Measurements from ENCODE around the gene EXOC3.
A peak's percentile ranks its signal among the peaks of the same experiment; 100 is the strongest.
"Not testable (repeated sequence)": the region's sequence is repeated elsewhere in the genome, so short reads cannot be mapped to it uniquely, and the experiment has no call there.

EXOC3 gene

DNA sequence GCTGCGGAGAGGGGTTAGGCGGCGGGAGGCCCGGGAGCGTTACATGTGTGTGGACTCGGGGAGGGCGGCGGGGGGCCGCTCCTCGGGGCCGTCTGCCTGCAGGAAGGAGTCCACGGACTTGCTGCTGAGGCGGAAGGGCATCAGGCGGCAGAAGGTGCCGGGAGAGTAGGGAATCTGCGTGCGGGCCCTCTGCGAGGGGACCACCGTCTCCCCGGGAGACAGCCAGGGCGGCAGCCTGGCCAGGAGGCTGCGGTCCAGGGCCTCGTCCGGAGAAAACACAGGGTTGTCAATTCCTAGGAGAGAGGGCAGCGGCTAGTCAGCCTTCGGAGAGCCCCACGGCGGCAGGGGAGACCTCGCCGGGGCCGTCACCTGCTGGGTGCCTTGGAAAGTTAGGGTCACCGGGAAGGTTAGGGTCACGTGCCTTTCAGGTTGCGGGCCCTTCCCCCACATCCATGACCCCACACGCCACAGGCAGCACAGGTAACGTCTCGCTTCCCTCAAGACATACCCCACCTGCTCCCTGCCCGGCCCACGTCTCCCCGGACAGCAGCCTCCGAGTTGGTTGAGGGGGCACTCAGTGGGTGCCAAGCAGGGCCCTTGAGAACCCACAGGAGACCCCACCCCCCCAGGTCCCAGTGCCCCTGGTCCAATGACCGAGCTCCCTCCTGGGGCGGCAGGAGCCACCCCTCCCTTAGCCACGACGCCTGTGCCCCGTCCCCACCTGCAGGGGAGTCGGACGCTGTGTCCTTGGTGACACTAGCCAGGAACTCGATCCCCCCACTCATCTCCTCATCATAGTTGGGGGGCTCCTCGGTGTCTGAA, 32.1 kb downstream of the EXOC3 start:
- DNase-seq = peak; percentile 31

DNA sequence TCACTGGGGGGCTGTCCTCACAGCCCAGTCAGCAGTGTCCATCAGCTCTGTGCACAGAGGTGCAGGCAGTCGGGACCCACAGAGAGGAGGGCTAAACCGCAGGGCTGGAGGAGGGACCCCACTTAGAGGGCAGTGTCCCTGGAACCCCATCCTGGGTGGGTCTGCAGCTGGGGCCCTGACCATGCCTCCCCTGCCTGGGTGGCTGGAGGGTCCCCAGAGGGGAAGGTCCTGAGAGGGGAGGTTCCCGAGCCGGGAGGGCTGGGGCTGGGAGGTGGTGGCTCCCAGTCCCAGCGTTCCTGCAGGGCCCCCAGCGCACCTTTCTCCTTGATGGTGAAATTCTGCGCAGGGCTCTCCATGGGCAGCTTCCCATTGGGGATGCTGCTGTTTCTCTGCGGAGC, 32.7 kb downstream of the EXOC3 start:
- DNase-seq = peak; percentile 15

DNA sequence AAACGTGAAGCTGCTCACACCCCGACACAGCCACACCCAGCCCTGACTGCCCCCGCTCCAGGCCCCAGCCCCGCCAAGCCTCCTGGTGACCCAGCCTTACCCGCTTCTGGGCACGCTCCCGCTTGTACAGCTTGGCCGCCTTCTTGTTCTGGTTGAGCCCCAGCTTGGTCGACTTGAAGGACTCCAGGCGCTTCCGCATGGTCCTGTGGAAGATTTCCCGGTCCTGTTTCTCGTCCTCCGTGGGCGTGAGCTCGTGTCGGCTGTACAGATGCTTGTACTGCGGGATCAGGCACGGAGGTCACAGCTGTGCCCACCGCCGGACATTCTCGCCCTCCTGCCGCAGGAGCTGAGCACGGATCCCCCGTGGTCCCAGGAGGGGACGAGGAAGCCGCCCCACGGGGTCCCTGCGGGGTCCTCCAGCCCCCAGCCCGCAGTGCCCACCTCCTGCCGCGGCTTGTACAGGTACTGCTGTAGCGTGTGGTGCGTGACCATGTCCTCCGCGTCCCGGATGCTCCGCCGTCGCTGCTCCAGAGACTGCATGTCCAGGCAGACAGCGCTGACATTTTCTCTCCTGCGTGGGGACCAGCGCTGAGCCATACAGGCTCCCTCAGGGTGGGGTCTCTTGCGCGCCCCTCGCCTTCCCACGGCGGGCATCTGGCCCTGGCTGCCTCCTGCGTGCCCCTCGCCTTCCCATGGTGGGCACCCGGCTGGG, 33.3 kb downstream of the EXOC3 start:
- DNase-seq = peak; percentile 19

DNA sequence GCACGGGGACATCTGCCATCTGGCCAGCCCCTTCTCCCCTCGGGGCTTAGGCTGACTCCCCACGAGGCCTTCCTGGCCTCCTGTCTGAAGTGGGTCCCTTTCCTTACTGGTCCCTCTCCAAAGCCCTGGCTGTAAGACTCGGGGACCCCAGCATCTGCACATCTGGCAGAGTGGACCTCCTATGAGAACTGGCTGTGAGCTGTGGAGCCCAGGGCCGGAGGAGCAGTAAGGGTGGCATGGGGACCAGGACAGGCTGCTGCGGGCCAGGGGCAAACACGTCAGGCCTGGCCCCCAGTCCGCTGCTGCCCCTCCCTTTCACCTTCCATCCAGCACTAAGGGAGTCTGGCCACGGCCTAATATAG, 33.8 kb downstream of the EXOC3 start:
- DNase-seq = no peak

DNA sequence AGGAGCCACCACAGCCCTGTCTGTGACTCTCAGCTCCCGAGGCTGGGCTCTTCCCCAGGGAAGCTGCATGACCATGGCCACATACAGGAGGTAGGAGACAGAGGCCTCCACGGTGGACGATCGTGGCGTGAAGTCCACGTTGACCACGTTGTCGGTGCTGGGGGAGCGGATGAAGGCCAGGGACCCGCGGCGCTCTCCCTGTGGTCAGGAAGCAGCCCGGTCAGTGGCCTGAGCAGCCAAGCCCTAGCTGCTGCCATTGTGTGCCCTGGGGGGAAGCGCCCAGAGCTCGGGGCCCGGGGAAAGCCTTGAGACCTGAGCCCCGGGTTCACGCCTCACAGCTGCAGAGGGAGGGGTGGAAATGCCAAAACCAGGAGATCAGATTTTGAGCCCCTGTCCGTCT, 34.3 kb downstream of the EXOC3 start:
- DNase-seq = no peak

DNA sequence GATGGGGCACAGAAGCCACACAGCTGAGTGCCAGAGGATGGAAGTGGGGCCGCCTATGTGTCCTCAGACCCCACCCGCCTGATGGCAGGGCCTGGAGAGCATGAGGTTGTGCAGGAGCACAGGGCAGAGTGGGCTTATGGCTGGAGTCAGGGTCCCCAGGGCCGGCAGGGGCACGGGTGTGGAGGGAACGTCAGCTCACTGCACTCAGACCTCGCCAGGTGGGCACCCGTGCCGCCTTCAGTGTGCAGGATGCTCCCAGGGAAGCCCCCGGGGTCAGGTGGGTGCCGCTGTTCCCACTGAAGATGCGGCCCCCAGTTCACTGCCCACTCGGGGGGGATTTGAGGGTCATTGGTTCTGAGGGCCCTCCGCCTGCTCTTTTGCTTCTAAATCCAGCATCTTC, 34.9 kb downstream of the EXOC3 start:
- no peak for DNase-seq

DNA sequence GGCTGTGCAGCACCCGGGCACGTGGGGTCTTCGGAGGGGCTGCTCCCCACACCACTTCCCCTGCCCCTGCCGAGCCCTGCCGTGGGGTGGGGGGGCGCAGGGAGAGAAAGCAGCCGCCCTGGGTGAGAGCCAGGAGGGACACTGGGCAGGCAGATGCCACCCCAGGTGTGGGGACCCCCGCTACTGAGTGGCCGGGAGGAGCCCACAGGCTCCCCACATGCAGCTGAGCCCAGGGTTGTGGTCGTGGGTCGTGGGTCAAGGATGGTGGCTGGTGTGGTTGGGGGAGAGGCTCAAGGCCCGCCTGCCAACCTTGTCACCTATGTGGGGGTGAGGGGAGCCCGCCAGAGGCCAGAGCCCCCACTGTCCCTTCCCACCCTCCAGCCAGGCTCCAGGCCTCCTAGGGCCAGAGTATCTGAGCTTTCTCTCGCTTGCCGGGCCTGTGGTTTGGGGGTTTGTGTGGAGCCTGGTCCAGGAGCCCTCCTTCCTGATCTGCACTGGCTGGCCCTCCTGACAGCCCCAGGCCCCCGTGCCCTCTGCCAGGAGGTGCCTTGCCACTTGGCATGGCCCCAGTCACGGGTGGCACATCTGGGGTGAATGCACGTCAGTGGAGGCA, 35.5 kb downstream of the EXOC3 start:
- DNase-seq = no peak

DNA sequence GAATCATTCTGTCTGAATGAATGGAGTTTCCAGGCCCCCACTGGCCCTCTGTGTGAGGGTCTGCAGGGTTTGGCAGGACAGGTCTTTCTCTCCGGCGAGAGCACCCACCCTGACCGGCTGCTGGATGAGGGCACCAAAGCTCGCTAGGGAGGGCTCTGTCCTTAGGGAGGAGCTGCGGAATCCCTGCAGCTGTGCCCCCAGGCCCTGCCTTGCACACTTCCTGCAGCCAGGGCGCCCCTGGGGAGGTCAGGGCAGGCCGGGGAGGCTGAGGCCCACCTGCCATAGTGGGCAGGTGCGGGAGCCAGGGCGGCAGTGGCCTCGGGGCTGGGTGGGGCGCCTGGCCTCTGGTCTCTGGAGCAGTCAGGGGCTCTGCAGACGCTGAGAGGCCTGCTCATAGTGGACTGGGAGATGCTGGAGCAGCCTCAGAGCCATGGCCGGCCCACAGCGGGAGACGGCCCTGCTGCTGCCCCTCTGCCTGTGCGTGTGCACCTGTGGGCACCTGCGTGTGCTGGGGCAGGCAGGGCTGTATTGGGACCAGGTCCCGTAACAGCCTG, 36.1 kb downstream of the EXOC3 start:
- no peak for DNase-seq

DNA sequence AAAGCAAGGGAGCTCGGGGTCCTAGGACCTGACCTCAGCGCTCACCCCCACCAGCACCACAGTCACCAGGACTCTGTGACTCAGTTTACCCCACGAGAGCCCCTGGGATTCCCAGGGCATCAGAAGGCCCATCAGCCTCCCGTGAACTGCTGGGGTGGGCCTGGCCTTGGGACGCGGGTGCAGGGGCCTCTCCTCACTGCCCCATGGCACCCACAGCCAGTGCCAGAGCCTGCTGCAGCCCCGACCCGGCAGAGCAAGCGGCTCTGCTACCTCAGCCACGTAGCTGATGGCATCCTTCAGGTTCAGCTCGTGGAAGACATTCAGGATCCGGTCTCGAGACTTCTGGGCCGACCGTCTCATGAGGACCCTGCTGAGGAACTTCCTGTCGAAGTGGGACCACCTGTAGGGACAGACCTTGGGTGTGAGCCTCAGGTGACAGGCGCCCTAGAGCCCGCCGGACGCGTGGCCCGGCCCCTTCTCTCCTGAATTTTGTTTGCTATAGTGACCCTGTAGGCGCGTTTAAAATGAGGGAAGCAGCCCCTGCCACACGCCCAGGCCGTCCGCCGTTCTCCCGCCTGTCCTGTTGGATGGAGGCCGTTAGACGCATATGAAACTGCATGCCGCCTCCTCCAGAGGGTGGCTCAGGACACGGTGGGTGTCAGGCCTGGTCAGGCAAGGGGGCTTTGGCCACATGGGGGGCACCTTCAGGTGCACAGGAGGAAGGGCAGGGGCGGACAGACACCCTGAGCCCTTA, 36.8 kb downstream of the EXOC3 start:
- no peak for DNase-seq

DNA sequence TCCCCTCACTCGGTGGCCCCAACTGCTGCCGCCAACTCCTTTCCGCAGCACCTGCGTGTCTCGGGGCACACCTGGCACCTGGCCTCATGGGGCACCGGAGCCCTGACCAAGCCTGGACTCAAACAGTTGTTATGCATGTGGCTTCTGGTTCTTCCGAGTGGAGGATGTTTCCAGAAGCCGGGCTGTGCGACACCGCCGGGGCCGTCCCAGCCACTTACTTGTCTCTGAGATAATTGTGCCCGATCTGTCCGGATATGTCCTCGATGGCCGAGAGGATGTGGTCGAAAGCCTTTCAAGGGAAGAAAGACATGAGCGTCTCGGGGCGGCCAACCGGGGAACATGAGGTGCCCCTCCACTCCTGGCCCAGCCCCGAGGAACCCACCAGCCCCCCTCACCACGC, 38.4 kb downstream of the EXOC3 start:
- DNase-seq = no peak

DNA sequence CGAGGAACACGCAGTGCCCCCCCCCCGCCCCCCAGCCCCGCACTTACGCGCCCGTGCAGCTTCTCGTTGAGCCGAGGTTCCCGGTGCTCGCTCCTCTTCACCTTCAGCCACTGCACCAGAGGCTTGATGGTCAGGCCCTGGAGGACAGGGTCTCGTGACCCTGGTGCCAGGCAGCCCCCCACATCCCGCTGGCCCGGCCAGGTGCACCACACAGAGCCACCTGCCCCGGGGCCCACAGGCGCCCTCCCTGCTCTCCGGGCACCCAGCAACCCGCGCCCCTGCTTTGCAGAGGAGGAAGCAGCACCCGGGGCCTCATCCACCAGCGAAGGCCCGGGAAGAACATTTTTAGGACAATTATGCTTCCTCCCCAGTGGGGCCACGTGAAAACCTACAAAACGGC, 39.0 kb downstream of the EXOC3 start:
- DNase-seq = no peak

DNA sequence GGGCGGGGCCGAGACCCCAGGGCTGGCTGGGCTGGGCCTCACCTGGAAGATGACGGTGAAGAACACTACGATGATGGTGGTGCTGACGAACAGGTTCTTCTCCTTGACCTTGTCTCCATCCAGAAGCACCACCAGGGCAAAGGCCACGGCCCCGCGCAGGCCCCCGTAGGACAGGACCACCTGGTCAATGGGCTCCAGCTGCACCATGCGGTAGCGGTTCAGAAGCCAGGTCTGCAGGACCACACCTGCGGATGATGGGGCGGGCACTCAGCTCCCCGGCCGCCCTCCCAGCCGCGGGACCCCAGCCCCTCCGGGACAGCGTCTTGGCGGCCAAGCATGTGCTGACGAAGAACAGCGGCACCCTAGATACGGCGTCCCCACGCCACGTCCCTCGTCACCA, 39.5 kb downstream of the EXOC3 start:
- DNase-seq = no peak

DNA sequence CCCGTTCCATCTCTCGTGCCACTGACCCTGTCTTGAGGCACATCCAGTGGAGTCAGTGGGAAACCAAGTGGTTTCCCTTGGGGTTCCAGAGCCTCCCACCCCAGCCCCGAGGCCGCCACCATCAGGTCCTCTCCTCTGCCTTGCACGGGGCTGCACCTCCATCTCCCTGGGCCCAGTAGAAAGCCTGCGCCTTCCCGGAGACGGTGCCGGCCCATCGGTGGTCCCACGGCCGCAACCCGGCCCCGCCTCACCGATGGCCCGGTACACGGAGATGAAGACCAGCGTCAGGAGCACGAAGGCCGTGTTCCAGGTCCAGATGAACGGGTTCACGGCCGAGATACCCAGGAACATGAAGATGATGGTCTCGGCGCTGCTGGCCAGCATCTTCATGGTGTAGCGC, 40.0 kb downstream of the EXOC3 start:
- DNase-seq = no peak

DNA sequence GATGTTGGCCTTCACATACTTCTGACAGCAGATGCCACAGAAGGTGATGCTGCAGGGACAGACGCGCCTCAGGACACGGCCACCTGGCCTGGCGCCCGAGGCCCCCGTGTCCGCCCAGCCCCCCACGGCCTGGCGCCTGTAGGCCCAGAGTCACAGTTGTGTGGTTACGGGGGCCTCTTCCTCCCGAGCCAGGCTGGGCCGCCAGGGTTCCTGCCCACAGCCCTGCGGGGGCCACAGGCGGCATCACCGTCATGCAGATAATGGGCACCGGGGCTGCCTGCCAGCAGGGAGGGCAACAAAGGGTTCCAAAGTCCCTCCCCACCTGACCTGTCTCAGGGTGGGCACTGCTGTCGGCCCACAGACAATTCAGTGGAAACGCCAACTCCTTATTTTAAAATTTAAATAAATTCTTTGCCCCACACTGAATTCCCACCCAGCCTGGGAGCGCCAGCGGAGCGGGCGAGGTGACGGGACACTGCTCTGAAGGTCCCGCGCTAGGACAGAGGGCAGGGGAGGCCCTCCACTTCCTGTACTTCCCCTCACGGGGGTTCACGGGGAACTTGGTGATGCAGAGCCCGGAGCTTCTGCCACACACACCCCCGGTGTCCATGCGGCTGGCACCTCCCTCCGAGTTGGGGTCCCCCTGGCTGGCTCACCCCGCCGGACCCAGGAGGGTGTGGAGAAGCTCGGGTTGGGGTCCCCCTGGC, 40.6 kb downstream of the EXOC3 start:
- no peak for DNase-seq

DNA sequence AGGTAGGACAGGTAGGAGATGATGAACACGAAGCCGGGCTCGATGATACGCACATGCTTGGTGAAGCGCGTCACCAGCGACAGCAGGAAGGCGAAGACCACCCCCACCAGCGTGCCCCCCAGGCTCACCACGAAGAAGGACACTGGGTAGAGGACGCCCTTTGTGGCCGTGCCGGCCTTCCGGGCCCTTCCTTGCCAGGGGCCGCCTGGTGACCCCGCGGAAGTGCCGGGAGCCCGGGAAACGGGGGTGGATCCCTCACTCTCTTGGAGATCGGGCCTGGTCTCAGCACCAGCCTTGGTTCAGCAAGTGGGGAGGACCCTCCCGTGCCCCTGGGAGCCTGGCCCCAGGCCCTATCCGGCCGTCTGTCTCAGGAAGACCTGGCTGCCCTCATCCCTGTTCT, 41.6 kb downstream of the EXOC3 start:
- DNase-seq = no peak

DNA sequence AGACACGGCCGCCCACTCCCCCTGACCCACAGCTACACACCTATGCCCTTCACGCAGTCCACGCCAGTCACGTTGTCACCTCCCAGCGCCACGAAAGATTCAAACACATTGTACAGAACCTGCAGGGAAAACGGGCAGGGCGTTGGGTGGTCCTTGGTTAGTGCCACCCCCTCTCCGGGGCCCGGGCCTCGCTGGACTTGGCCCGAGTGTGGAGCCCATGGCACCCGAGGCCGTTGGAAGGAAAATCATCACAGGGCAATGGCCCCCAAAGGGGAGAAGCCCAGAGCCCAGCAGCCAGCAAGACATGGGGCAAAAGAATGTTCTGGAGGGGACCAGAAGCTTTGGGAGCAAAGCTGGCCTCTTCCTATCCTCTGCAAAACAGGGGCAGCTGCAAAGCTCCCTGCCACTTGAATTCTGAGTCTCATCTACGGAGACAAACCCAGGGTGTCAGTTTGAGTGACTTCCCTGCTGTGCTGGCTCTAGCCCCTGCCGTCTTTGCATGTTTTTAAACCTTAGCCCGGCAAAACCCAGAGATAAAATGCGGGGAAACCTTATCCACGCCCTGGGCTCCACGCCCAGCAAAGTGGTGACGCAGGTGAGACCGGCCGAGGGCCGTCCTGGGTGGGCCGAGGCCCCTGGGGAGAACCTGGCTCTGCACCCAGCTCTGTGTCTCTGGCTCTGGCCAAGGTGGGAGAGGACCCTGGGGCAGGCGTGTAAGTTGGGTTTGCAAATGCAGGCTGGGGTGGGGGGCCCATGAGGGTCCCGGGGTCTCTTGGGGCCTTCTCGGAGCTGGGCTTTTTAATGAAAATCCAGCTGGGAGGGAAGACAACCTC, 42.4 kb downstream of the EXOC3 start:
- no peak for DNase-seq

DNA sequence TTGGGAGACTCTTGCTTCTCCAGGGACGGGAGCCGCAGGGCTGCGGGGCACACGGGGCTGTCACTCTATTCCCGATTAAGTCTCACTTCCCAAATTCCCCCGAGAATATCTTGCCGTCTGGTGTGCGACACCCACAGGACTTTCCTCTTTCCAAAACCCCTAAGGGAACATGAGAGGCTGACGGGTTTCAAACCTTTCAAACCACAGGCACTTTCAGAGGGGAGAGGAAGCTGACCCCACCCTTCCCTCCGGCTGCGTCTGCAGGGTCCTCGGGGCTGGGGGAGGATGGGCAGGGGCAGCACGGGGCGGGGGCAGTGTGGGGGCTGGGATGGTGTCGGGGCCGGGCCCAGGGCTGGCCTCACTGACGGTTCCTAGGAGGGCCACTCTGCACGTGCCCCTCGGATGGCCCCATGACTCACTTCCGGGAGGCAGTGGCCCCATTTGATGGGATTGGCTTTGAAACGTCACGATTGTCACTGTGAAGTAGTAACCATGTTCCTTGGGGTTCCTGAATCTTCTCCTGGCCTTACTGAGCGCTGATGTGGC, 43.0 kb downstream of the EXOC3 start:
- DNase-seq = no peak

DNA sequence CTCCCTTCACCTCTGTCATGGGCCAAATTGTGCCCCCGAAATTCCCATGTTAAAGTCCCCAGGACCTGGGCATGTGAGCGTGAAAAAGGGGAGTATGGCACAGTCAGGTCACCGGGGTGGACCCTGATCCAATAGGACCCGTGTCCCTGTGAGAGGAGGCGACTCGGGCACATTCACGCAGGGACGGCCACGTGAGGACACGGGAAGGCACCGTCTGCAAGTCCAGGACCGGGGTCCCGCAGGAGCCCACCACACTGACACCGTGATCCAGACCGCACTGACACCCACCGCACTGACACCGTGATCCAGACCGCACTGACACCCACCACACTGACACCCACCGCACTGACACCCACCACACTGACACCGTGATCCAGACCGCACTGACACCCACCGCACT, 43.6 kb downstream of the EXOC3 start:
- DNase-seq = not testable (repeated sequence)

DNA sequence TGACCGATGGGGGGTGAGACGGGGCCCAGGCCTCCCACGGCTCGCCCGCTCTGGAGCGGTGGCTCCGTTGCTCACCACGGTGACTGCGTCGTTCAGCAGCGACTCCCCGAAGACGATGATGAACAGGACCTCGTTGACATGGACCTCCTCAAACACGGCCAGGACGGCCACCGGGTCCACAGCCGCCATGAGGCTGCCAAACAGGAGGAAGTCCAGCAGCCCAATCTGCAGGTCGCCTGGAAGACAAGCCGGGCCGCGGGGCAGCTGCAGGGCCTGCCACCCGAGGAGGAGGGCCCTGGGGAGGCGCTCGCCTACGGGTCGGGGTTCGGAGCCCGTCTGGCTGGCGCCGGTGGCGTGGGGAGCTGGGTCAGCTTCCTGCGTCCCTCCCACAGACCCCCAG, 45.3 kb downstream of the EXOC3 start:
- DNase-seq = no peak

DNA sequence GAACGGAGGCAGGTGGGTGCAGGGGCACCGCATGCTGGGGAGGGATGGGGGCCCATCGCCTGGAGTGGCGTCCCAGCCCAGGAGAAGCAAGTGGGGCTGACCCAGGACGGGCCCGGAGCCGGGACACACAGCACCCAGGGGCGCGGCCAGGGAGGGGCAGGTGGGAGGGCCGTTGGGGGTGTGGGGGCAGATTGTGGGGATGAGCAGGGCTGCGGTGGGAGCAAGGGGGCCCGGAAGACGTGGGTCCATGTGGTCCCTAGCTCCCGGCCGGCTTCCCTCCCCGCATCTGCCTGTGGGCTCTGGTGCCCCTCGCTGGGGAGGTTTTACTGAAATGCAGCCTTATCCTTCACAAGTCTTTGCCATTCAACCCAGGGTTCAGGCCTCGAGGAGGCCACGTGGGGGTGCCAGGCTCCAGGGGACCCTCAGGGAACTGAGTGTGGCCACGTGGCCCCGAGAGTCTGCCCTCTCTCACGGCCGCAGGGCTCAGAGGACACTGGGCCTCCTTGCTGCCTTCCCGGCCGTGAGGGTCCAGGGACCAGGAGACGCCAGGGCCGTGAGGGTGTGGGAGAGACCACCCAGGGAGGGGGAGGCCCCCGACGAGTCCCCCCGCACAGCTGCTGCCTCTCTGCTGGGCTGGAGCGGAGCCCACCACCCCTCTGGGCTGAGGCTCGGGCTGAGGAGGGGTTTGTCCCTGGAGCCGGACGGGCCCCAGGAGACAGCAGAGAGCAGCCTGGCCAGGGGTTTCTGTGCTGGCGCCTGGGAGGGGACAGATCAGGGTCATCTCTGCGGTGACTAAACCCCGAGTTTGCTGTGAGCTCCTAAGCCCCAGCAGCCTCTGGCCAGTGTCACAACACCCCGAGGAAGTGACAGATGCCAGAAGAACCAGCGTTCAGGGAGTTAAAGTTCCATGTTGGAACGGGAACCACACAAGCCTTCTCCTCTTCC, 46.0 kb downstream of the EXOC3 start:
- no peak for DNase-seq

Measured in right hindlimb (tissue), 1 donor.